Adrenal gland (tissue), 5 donors: Measurements from ENCODE around the gene BLID.

Experiments
- CTCF ChIP-seq, 6 experiments: fragments of 450-650 bp in 4 of 6; fragments of 200-600 bp in 2 of 6; sonication (generic) in 1 of 6; IDR thresholded peaks; 1 replicate in 5 of 6; 2 replicates in 1 of 6; pipeline versions ENCODE4 v1.5.1 to v1.8.0; 2016 to 2021; ENCODE audit warnings: antibody characterized with exemption in 6 of 6, mild to moderate bottlenecking in 2 of 6, moderate library complexity in 1 of 6
- POLR2A ChIP-seq, 2 donors: fragments of 450-650 bp; IDR thresholded peaks; one replicate each; pipeline ENCODE4 v1.6.1; 2017; ENCODE audit warnings: antibody characterized with exemption in 2 of 2, mild to moderate bottlenecking in 2 of 2, moderate library complexity in 1 of 2
- donor health status: DM: no; HTN: no; CAD: no.

- TF ChIP-seq CTCF (IDR thresholded peaks at IDR 0.05) (no peak), POLR2A (IDR thresholded peaks at IDR 0.05) (no peak)
Measured at GRCh38 chr11:122085712-122086111, 30.3 kb downstream of the BLID start.
